Panc1 (cell line): Measurements from ENCODE around the gene CACNA1G.

Experiments used
- TCF7L2 ChIP-seq: IDR thresholded peaks from 2 replicates; pipeline ENCODE4 v1.6.1; 2011; ENCODE audit warnings: mild to moderate bottlenecking, low read depth, low read length, inconsistent platforms
- TF ChIP-seq, protein P1 (sequence below): fragments of 450-650 bp; IDR thresholded peaks from 2 replicates; pipeline ENCODE4 v1.5.1; 2017; ENCODE audit warnings: mild to moderate bottlenecking

DNA sequence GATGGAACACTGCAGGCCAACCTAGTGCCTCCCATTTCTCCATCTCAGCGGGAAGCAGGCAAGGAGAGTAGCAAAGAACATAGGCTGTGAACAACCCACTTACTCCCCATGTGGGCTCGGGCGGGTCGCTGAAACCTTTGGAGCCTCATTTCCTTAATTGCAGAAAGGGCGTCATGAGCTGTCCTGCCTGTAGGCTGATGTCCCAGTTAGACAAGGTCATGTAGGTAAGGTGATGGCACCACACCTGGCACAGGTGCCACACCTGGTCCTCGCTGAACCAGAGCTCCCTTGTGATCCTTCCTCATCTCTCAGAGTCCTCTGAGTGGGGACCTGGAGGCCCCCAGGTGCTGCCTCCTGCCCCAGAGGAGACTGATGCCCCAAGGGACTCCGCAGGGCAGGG, 97.1 kb downstream of the CACNA1G start:
- TF ChIP-seq, protein P1, sequence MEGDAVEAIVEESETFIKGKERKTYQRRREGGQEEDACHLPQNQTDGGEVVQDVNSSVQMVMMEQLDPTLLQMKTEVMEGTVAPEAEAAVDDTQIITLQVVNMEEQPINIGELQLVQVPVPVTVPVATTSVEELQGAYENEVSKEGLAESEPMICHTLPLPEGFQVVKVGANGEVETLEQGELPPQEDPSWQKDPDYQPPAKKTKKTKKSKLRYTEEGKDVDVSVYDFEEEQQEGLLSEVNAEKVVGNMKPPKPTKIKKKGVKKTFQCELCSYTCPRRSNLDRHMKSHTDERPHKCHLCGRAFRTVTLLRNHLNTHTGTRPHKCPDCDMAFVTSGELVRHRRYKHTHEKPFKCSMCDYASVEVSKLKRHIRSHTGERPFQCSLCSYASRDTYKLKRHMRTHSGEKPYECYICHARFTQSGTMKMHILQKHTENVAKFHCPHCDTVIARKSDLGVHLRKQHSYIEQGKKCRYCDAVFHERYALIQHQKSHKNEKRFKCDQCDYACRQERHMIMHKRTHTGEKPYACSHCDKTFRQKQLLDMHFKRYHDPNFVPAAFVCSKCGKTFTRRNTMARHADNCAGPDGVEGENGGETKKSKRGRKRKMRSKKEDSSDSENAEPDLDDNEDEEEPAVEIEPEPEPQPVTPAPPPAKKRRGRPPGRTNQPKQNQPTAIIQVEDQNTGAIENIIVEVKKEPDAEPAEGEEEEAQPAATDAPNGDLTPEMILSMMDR = no peak
- no peak for TF ChIP-seq TCF7L2
